GM12801 (cell line): ENCODE data around the gene PSTPIP1.

Experiments used
- TF ChIP-seq, protein P1 (sequence below): IDR thresholded peaks from one replicate; pipeline ENCODE4 v1.5.1; 2011; ENCODE audit warnings: control low read depth; ENCODE audit not compliant: insufficient read length; ENCODE audit errors: extremely low read depth

PSTPIP1 gene

GRCh38 chr15:77028451-77029165, 33.7 kb downstream of the PSTPIP1 start:
- TF ChIP-seq, protein P1, sequence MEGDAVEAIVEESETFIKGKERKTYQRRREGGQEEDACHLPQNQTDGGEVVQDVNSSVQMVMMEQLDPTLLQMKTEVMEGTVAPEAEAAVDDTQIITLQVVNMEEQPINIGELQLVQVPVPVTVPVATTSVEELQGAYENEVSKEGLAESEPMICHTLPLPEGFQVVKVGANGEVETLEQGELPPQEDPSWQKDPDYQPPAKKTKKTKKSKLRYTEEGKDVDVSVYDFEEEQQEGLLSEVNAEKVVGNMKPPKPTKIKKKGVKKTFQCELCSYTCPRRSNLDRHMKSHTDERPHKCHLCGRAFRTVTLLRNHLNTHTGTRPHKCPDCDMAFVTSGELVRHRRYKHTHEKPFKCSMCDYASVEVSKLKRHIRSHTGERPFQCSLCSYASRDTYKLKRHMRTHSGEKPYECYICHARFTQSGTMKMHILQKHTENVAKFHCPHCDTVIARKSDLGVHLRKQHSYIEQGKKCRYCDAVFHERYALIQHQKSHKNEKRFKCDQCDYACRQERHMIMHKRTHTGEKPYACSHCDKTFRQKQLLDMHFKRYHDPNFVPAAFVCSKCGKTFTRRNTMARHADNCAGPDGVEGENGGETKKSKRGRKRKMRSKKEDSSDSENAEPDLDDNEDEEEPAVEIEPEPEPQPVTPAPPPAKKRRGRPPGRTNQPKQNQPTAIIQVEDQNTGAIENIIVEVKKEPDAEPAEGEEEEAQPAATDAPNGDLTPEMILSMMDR: no peak

GRCh38 chr15:77029166-77030047, 34.5 kb downstream of the PSTPIP1 start:
- TF ChIP-seq, protein P1: no peak

DNA sequence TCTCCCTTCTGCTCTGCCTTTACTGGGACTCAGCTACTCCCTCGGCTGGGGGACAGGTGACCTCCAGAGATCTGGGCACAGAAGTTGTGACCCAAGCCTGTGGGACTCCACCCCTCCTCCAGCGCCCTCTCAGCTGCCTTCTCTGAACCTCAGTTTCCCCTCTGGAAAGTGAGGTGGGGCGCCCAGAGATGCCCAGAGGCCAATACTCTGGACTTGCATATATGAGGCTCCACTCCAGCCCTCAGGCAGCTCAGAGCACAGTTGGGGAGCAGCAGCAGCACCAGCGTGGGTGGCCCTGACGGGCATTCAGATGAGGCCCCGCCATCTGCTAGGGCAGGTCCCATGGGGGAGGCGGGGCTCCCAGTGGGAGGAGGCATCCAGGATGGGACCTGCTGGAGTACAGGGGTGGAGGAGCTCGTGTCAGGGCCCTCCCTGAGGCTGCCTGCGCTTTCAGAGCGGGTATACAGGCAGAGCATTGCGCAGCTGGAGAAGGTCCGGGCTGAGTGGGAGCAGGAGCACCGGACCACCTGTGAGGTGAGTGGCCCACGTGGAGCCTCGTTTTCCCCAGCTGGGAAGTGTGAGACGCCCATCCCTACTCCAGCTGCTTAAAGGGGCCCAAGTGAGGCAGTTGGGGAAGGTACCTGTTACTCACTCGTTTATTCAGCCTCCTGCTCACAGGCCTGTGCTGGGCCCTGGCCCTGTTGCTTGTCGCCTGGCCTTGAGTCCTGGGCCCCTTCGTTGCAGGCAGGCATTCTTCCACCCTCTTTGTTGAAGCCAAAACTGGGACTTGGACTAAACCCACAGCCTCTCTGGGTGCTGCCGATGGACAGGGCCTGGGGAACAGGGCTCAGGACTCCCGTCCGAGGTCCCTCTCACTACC, 35.4 kb downstream of the PSTPIP1 start:
- TF ChIP-seq, protein P1: no peak

- TF ChIP-seq, protein P1: no peak
Observed at GRCh38 chr15:77030928-77031375, 36.0 kb downstream of the PSTPIP1 start.

- TF ChIP-seq, protein P1: no peak
Observed at GRCh38 chr15:77031376-77032050, 36.6 kb downstream of the PSTPIP1 start.

DNA sequence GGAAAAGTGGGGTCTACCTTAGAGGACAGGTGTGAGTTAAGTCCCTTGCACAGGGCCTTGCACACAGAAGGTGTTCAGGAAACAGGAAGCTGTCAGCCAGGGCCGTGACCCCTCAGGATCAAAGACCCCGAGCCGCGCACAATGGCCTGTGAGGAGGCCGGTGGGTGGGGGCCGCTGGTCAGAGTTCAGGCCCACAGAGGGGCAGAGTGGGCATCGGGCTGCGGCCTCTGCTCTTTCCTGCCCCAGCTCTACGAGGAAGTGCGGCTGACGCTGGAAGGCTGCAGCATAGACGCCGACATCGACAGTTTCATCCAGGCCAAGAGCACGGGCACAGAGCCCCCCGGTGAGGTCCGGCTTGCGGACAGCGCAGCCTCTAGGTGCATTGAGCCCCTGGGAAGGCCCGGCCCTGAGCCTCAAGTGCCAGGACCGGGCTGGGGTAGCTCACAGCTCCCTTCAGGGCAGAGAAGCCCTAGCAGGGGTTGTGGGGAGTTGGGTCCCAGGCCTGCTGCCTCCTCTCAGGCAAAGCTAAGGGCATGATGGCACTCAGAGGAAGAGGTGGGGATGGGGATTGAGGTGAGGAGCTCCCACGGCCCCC, 37.2 kb downstream of the PSTPIP1 start:
- TF ChIP-seq, protein P1: no peak
